SIG-M5 (cell line): Measurements from ENCODE around the gene HELB.
"Not testable (repeated sequence)": the region's sequence is repeated elsewhere in the genome, so short reads cannot be mapped to it uniquely, and the experiment has no call there.

Source experiments
- DNase-seq: peaks from one replicate; lab custom pipeline; 2025; lab: John Stamatoyannopoulos, UW

The HELB gene

GRCh38 chr12:66303316-66303804, 1.1 kb downstream of the HELB start:
- DNase-seq = not testable (repeated sequence)

DNA sequence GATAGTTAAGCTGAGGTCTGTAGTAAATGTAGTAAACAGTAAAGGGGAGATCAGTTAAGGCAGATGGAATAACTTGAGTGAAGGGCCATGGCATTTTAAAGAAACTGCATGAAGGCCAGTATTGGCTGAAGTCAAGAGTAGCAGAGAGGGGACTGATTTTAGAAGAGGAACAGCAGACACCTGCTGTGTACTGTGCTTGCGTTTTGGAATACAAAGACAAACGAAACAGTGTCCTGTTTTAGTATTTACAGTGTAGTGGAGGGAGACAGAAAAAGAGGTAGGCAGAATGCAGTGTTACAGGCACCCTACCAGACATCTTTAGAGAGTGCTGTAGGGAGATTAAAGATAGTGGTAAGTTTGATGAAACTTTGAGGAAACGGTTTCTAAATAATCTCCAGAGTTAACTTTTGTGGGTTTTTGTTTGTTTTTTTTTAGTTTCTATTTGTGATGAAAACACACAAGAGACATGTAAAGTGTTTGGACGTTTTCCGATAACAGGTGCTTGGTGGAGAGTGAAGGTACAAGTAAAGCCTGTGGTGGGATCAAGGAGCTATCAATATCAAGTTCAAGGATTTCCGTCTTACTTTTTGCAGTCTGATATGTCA, 2.1 kb downstream of the HELB start:
- no peak for DNase-seq

DNA sequence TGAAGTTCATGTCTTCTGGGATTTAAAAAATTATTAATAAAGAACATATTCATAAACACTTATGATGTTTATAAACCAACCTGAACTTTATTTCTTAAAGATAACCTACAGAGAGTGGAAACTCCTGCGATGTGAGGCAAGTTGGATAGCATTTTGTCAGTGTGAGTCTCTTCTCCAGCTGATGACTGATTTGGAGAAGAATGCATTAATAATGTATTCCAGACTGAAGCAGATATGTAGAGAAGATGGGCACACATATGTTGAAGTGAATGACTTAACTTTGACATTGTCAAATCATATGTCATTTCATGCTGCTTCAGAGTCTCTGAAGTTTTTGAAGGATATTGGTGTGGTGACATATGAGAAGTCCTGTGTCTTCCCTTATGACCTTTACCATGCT, 7.3 kb downstream of the HELB start:
- no peak for DNase-seq

DNA sequence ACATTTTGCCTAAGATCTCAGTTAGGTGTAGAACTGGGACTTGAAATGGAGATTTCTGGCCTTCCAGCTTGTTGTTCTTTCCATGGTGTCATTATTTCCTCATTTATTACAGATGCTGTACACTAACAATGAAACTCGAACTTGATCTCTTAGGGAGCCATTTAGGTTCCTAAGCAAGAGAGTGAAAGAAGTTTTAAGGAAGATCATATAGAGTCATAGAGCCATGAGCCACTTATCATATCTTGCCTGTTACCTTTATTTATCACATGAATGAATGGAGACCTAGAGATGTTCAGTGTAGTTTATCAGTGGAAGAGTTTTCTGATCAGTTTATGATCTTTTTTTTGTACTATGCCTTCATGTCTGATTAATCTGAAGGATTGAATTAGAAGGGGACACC, 9.9 kb downstream of the HELB start:
- no peak for DNase-seq

GRCh38 chr12:66314278-66314677, 12.0 kb downstream of the HELB start:
- DNase-seq = no peak

DNA sequence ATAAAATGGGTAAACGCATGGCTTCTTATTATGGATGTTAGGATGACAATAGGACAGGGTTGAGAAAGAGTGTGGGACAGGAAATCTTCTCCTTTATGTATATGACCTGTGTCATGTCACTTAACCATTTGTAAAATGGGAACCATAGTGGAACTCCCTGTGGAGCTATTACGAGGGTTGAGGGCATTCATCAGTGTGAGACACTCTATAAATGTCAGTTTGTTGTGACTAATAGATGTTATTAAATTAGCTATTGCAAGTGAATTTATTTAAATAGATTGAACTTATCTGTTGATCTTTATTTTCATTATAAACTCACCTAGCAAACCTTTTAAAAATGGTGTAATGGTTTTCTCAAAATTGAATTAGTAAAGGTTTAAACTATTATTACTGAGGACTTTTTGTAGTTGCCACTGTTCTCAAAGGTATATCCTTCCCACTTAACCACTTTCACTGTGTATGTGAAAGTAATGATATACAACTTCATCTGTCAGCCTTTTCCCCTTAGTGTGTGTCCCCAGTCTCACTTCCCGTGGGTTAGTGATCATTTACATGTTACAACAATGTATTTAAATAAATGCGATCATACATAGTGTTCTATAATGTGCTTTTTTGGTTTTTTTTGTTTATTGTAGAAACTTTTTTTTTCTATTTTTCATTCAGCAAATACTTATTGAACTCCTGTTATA, 17.1 kb downstream of the HELB start:
- no peak for DNase-seq

GRCh38 chr12:66320996-66321395, 18.7 kb downstream of the HELB start:
- no peak for DNase-seq

- no peak for DNase-seq
Observed at GRCh38 chr12:66321435-66321834, 19.1 kb downstream of the HELB start.

DNA sequence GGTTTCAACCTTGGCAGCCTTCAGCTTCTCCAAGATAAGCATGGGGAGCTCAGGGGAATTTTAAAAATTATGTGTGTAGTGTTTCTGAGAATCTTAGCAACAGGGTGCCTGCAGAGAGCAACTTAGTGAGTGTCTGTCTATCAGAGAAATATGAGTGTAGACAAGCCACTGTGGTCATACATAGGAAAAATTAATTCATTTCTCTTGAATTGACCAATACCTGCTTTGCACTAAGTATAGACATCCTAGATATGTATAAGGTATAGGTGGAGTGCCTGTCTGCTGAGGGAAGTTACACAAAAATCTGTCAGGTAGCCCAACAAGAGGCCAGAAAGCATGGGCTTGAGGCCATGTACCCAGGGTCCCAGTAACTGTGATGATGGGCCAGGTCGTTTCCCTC, 20.7 kb downstream of the HELB start:
- DNase-seq = no peak

GRCh38 chr12:66329941-66330340, 27.6 kb downstream of the HELB start:
- no peak for DNase-seq

DNA sequence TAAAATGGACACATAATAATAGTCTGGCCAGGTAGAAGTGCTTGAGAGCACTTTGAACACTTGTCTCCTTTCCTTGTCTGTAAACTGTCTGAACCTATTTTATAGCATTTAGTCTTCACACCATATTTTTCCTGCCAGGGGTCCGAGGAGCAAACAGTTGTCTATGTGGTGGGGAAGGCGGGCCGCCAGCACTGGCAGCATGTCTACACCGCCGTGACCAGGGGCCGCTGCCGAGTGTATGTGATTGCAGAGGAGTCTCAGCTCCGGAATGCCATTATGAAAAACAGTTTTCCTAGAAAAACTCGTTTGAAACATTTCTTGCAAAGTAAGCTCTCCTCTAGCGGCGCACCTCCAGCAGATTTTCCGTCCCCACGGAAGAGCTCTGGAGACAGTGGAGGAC, 28.7 kb downstream of the HELB start:
- no peak for DNase-seq

GRCh38 chr12:66331814-66332213, 29.5 kb downstream of the HELB start:
- DNase-seq = no peak

GRCh38 chr12:66335746-66336145, 33.5 kb downstream of the HELB start:
- no peak for DNase-seq

GRCh38 chr12:66337381-66338010, 35.2 kb downstream of the HELB start:
- no peak for DNase-seq

GRCh38 chr12:66340131-66340530, 37.8 kb downstream of the HELB start:
- no peak for DNase-seq

GRCh38 chr12:66341126-66341525, 38.8 kb downstream of the HELB start:
- DNase-seq = no peak

- no peak for DNase-seq
Observed at GRCh38 chr12:66345212-66345611, 42.9 kb downstream of the HELB start.

DNA sequence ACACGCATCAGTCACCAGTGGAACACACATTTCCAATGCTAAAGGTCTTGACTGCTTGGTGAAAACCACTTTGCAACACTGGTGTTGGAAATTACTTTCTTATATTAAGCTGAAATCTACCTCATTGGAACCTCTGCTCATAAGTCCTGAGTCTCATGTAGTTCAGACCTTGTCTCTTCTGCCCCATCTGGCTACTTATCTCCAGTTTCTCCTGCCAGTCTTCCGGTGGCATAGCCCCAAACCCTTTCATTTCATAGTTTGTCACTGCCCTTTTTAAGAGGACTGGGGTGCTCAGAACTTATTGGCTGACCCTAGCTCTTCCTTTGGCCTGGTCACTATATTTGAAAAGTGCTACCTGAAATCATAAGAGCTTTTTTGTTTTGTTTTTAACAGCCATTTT, 43.7 kb downstream of the HELB start:
- DNase-seq = no peak

- no peak for DNase-seq
Observed at GRCh38 chr12:66351301-66351700, 49.0 kb downstream of the HELB start.

DNA sequence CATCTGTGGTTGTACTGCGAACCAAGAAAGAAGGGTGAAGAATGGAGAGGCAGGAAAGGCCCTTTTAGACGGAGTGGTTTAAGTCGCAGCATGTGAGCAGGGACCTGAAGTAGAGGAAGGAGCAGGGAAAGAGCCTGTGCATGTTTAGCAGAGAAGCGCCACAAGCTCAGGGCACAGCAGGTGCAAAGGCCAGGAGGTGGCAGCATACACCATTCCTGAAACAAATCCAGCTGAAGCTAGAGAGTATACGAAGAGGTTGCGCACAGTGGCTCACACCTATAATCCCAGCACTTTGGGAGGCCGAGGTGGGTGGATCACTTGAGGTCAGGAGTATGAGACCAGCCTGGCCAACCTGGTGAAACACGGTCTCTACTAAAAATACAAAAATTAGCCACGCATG, 49.9 kb downstream of the HELB start:
- no peak for DNase-seq

GRCh38 chr12:66352899-66353298, 50.6 kb downstream of the HELB start:
- no peak for DNase-seq

DNA sequence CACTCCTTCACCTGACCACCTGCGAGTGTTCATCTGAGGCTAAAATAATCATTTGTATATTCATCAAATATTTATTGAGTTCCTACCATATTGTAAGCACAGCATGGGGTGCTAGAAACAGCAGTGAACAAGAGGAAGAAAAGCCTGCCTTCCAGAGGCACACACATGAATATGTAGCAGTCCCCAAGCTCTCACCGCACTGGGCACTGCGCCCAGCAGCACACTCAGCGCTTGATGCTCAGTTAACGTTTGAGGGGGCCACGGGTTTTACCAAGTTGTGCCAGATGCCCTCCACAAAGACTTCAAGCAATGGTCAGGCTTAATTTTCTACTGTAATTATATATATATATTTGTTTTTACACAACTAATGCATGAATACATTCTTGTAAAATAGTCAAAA, 52.0 kb downstream of the HELB start:
- DNase-seq = no peak

DNA sequence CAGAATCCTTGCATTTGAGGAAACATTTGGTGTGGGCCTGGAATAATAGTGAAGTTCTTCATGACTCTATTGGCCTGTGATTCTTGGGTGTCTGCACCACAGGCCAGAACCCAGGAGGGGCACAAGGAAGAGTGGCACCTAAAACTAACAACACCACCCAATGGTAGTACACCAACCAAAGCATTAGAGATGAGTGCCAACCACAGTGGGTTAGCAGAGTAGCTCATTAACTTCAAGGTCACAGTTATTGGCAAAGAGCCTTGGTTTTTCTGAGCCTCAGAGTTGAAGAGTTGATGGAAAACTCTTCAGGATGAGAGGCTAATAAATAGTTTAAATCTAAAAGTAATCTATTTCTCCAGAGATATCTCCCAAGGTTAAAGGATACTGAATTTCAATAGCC, 57.0 kb downstream of the HELB start:
- DNase-seq = no peak

DNA sequence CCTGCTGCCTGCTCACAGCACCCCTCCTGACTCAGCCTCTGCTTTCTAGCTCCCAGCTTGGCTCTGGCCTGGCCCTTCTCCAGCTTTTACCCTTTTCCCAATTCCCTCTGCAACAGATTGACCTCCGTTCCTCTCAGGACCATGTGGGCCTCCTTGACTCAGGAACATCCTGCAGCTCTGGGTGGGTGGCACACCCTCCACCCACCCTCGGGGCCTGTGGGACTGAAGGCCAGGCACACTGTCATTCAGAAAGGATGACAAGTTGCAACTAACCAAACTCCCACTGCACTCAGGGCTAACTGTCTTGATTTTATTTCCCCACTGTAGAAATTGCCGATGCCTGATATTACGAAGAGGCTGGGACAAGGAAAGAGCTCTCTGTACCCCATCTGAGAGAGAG, 59.4 kb downstream of the HELB start:
- DNase-seq = no peak
